A549 (cell line): Measurements from ENCODE around the gene SNTA1.

Experiments used
- CHD4 ChIP-seq: fragments of 200-600 bp; sonication (generic); IDR thresholded peaks from 2 replicates; pipeline ENCODE4 v1.6.1; 2016; ENCODE audit warnings: antibody characterized with exemption, mild to moderate bottlenecking, borderline replicate concordance
- MAFK ChIP-seq: fragments of 450-650 bp; IDR thresholded peaks from 2 replicates; pipeline ENCODE4 v1.6.1; 2014; ENCODE audit not compliant: partially characterized antibody
- MAZ ChIP-seq: fragments of 150-350 bp; IDR thresholded peaks from 2 replicates; pipeline ENCODE4 v1.6.1; 2014; ENCODE audit warnings: antibody characterized with exemption, low read depth, low read length, borderline replicate concordance
- RCOR1 ChIP-seq: fragments of 150-350 bp; IDR thresholded peaks from 2 replicates; pipeline ENCODE4 v1.6.1; 2014; ENCODE audit warnings: antibody characterized with exemption, low read length, low read depth
- SMC3 ChIP-seq: fragments of >200 bp; sonication (Bioruptor Twin); formaldehyde crosslinking; IDR thresholded peaks from 3 replicates; pipeline ENCODE4 v1.6.1; 2018; ENCODE audit warnings: inconsistent platforms
- TF ChIP-seq, protein P1 (sequence below): fragments of 150-350 bp; IDR thresholded peaks from 2 replicates; pipeline ENCODE4 v1.6.1; 2014; ENCODE audit warnings: low read depth, mild to moderate bottlenecking, low read length
- TF ChIP-seq, protein P2 (sequence below): fragments of >200 bp; sonication (Bioruptor Twin); formaldehyde crosslinking; IDR thresholded peaks from 3 replicates; pipeline ENCODE4 v1.5.1; 2016
- TF ChIP-seq, protein P3 (sequence below): fragments of 450-650 bp; IDR thresholded peaks from 2 replicates; pipeline ENCODE4 v1.6.1; 2014; ENCODE audit warnings: antibody characterized with exemption
- TF ChIP-seq, protein P4 (sequence below): IDR thresholded peaks from 2 replicates; pipeline ENCODE4 v1.6.1; 2012

DNA sequence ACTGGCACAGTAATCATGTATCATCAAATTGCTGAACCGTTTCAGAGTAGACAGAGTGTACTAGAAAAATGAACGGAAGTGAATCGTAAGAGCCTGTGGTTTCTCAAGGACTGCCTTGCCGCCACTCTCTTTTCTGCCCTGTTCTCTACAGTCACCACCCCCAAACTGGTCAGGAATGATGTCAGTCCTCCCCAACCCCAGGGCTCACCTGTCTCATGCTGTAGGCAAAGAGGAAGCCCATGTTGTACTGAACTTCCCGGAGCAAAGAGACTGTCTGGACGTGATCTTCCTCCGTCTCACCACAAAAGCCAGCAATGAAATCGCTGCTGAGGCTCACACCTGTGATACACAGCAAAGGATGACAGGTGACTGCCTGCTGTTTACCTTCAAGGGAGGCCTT, 73.3 kb downstream of the SNTA1 start:
- TF ChIP-seq MAZ (no peak), RCOR1 (no peak), SMC3 (no peak), CHD4 (no peak), MAFK (no peak)
- TF ChIP-seq, protein P1, sequence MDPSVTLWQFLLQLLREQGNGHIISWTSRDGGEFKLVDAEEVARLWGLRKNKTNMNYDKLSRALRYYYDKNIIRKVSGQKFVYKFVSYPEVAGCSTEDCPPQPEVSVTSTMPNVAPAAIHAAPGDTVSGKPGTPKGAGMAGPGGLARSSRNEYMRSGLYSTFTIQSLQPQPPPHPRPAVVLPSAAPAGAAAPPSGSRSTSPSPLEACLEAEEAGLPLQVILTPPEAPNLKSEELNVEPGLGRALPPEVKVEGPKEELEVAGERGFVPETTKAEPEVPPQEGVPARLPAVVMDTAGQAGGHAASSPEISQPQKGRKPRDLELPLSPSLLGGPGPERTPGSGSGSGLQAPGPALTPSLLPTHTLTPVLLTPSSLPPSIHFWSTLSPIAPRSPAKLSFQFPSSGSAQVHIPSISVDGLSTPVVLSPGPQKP: no peak
- TF ChIP-seq, protein P2, sequence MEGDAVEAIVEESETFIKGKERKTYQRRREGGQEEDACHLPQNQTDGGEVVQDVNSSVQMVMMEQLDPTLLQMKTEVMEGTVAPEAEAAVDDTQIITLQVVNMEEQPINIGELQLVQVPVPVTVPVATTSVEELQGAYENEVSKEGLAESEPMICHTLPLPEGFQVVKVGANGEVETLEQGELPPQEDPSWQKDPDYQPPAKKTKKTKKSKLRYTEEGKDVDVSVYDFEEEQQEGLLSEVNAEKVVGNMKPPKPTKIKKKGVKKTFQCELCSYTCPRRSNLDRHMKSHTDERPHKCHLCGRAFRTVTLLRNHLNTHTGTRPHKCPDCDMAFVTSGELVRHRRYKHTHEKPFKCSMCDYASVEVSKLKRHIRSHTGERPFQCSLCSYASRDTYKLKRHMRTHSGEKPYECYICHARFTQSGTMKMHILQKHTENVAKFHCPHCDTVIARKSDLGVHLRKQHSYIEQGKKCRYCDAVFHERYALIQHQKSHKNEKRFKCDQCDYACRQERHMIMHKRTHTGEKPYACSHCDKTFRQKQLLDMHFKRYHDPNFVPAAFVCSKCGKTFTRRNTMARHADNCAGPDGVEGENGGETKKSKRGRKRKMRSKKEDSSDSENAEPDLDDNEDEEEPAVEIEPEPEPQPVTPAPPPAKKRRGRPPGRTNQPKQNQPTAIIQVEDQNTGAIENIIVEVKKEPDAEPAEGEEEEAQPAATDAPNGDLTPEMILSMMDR: no peak
- TF ChIP-seq, protein P3, sequence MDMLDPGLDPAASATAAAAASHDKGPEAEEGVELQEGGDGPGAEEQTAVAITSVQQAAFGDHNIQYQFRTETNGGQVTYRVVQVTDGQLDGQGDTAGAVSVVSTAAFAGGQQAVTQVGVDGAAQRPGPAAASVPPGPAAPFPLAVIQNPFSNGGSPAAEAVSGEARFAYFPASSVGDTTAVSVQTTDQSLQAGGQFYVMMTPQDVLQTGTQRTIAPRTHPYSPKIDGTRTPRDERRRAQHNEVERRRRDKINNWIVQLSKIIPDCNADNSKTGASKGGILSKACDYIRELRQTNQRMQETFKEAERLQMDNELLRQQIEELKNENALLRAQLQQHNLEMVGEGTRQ: no peak
- TF ChIP-seq, protein P4, sequence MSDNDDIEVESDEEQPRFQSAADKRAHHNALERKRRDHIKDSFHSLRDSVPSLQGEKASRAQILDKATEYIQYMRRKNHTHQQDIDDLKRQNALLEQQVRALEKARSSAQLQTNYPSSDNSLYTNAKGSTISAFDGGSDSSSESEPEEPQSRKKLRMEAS: no peak
